ENCODE data around the gene MAGI3.

GRCh38 chr1:113479713-113480676 lies 89.7 kb downstream of the MAGI3 start:
- TF ChIP-seq CTCF (IDR thresholded peaks at IDR 0.05) (no peak), POLR2A (IDR thresholded peaks at IDR 0.05) (no peak)
